Kidney tubule cell (primary cell): ENCODE data around the gene TADA3.
A peak's percentile ranks its signal among the peaks of the same experiment; 100 is the strongest.

Source experiments
- DNase-seq: peaks from one replicate; pipeline ENCODE4 v3.0.0-alpha.2; 2018; ENCODE audit warnings: low spot score

TADA3 gene, protein sequence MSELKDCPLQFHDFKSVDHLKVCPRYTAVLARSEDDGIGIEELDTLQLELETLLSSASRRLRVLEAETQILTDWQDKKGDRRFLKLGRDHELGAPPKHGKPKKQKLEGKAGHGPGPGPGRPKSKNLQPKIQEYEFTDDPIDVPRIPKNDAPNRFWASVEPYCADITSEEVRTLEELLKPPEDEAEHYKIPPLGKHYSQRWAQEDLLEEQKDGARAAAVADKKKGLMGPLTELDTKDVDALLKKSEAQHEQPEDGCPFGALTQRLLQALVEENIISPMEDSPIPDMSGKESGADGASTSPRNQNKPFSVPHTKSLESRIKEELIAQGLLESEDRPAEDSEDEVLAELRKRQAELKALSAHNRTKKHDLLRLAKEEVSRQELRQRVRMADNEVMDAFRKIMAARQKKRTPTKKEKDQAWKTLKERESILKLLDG

DNA sequence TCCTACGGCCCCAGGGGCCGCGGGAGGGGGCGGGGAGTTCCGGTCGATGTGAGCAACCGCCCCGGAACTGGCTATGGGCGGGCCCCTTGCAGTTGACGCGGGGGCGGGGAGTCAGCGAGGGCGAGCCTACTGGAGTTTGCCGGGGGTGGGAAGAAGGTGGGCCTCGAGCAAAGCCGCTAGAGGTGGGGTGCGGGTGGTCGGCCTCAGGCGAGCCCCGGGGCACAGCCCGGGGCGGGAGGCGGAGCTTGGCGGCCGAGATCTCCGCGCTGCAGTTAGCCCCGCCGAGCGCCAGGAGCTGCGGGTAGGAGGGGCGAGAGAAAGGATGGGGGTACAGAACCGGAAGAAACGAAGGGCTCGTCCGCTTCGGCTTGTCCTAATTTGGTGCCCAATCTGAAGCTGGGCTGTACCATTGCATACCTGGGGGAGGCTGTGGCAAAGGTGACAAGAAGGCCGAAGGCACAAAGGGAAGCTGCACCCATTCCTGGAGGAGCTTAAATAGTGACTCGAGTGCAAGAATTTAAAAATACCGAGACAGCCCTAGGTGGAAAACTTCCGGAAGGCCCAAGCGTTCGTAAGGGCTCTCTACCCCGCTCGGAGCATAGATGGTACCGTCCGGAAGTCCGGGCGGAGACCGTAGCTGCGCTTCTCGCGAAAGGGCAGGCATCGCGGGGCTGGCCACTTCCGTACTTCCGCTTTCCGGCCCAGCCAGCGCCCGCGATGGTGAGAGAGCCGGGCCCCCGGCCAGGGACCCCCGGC is at the start of gene TADA3, which contains the start of gene ARPC4:
Gene TADA3 (minus strand): TSS at position 69 of the 756 bp plus-strand sequence. CDS start 1,007 bp downstream, outside the sequence.
Gene ARPC4 (plus strand): TSS at position 678 of the 756 bp plus-strand sequence. CDS start 40 bp downstream, at position 718.
- peak; percentile 95 for DNase-seq

DNA sequence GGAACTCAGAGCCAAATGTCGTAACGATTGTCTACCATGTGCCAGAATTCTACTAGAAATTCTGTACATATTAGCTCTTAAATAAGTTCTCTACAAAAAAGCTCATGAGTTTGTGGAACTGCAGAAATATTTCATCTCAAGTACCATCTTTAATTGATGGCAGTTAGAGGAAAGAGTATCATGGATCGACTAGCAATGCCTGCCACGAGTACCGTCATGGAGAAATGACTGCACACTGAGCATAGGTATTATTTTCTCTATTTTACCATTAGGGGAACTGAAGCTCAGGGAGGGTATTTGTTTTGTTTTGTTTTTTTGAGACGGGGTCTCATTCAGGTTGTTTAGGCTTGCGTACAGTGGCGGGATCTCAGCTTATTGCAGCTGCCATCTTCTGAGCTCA is 48.7 kb upstream of the TADA3 start:
- DNase-seq = no peak

DNA sequence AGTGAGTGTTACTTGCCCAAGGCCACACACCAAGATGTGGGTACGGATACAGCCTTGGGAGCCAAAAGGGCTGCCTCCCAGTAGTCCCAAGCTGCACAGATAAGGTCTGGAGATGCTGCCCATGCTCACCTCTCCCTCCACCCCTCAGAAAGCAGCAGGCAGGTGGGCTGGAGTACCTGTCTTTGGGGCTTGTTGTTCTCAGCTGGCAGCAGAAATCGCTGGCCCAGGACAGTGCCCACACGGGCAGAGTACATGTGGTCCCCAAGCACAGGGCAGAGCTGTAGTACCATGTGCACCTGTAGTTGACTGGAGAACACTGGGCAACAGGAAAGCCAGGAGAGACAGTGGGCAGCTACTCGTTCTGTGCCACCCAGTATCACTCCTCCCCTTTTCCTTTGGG is 46.6 kb upstream of the TADA3 start:
- no peak for DNase-seq

DNA sequence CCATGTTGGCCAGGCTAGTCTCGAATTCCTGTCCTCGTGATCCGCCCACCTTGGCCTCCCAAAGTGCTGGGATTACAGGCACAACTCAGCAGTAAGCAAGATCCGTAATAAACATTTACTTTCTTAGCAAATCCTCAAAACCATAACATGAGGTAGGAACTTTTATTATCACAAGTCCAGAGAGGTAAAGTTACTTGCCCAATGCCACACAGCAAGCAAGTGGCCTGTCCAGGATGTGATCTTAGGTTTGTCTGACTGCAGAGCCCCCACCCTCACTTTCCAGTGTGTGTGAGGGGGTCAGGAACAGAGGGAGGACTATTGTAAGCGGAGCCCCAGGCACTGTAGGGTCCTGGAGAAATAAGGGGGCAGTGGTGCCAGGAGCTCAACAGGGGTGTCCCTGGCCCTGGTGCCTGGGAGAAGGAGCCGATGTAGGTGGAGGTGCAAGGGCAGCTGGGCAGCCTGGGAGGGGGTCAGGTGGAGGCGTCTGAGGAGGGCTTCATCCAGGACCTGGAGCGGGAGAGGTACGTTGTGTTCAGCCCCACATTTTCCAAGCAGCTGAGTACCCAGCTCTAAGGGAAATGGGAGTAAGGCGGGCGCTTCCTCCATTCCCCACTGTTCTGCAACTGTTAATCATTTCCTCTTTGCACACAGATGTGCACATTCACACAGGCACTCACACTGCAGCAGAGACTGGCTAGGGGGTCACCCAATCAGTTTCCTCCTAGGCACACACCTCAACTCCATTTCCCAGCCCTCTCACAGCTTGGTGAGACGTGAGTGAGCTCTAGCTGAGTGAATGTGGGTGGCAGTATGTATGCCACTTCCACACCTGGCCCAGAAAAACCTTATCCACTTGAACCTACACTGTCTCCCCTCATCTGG is 45.7 kb upstream of the TADA3 start:
- DNase-seq = no peak

DNA sequence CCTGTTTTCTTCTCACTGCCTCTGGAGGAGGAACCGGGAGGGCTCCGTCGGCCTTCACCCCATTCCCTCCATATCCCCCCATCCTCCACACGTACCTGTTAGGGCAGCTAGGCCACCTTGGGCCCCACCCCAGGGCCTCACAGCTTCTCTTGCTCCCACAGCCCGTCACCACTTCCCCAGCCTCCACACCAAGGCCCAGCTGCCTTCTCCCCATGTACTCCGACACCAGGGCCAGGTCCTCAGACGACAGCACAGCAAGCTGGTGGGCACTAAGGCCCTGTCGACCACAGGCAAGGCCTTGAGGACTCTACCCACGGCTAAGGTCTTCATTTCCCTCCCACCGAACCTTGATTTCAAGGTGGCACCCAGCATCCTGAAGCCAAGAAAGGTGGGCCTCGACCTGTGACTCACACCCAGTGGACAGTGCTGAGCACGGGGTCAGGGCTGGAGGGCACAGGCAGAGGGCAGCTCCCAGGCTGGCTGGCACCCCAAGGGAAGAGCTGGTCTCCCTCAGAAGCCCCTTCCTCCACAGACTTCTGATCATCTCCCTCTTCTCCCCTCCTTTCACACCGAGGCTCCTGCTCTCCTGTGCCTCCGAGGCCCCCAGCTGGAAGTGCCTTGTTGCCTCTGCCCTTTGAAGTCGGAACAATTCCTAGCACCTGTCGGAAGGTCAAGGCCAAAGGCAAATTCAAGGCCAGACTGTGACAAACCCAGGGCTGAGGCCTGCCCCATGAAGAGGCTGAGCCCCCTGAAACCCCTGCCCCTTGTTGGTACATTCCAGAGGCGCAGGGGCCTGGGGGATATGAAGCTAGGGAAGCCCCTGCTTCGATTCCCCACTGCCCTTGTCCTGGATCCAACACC is 42.5 kb upstream of the TADA3 start:
- DNase-seq = no peak

DNA sequence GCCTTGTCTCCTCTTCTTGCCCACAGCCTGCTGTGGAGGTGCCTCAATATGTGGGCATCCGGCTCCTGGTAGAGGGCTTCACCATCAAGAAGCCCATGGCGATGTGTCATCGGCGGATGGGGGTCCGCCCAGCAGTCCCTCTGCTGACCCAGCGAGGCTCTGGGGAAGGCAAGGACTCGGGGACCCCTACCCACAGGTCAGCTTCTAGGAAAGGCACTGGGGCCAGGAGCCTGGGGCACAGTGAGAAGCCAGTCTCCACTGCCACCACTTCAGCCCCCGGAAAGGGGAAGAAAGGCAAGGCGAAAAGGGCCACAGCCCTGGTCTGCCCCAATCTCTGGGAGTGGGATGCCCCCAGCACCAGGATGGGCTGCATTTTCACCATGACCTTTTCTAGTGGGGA is 40.8 kb upstream of the TADA3 start:
- no peak for DNase-seq

DNA sequence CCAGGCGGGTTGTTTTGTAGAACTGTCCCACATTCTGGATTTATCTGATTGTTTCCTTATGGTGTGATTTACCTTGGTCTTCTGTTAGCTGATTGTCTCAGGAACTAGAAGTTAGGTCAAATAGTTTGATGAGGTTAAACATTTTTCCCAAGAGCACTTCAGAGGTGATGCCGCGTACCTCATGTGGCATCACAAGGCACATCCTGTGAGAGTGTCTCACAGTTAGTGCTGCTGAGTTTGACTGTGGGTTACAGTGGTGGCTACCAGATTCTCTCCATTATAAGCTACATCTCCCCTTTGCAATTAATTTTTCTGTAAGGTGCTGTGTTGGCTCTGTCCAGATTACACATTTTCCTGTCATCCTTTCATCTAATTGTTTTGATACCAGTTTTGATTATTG is 39.0 kb upstream of the TADA3 start:
- no peak for DNase-seq

DNA sequence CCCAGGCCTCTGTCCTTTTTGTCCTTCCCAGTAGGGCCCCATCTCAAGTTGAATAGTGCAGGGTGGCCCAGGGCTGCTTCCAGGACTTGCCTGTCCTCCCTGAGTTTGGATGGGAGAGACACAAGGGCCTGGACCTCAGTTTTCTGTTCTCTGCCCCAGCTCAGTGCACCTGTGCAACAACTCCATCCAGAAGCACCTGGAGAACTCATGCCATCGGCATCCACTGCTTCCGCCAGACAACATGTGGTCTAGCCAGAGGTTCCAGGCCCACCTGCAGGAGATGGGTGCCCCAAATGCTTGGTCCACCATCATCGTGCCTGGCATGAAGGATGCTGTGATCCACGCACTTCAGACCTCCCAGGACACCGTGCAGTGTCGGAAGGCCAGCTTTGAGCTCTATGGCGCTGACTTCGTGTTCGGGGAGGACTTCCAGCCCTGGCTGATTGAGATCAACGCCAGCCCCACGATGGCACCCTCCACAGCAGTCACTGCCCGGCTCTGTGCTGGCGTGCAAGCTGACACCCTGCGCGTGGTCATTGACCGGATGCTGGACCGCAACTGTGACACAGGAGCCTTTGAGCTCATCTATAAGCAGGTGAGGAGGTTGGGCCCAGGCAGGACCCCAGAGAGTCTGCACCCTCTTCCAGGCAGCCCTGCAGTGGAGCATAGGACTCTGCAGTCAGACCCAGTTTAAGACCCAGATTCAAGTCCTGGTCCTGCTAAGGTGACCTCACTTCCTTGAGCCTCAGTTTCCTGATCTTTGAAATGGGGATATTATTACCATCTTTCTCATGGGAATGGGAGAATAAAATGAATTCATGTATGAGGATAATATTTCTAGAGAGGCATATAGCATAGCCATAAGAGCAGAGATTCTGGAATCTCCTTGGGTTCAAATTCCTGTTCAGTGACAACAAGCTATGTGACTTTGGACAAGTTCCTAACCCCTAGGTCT is 36.8 kb upstream of the TADA3 start:
- no peak for DNase-seq

DNA sequence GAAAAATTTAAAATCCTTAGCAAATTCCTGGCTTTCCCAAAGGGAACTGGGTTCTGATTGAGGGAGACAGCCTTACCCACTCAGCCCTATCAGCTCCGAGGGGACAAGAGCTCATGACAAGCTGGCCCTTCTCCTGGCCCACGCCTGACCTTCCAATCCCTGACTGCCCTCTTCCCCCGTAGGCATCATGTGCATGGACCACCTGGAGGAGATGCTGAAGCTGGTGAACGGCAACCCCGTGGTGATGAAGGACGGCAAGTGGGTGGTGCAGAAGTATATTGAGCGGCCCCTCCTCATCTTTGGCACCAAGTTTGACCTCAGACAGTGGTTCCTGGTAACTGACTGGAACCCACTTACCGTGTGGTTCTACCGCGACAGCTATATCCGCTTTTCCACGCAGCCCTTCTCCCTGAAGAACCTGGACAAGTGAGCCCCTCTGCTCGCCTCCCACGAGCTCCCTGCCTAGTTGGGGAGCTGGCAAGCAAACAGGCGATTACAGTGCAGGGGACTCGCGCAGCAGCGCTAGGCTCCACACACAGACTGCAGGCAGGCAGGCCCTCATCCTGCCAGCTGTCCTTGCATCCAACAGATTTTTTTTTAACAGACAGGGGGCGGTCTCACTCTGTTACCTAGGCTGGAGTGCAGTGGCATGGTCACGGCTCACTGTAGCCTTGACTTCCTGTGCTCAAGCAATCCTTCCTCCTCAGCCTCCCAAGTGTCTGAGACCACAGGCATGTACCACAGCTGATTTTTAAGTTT is 34.7 kb upstream of the TADA3 start:
- DNase-seq = peak; percentile 43

DNA sequence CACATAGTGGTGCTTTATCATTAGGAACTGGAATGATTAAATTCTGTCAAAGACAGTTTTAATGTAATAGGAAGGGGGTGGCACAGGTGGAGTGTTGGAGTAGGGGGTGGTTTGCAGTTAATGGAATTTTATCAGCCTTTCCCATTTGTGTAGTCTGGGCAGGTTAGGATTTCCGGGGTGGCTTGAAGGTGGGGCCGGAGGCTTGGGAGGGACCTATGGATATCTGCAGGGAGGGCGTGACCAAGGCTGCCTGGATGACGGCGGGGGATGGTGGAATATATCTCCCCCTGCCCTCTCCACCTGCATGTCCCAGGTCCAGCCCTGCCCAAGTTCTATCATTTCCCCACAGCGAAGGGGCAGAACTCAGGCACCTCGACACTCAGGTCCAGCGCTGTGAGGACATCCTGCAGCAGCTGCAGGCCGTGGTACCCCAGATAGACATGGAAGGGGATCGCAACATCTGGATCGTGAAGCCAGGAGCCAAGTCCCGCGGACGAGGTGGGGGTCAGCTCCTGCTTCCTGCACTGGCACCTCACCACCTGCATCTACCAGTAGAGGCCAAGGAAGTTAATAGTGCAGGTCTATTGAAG is 33.3 kb upstream of the TADA3 start:
- no peak for DNase-seq

DNA sequence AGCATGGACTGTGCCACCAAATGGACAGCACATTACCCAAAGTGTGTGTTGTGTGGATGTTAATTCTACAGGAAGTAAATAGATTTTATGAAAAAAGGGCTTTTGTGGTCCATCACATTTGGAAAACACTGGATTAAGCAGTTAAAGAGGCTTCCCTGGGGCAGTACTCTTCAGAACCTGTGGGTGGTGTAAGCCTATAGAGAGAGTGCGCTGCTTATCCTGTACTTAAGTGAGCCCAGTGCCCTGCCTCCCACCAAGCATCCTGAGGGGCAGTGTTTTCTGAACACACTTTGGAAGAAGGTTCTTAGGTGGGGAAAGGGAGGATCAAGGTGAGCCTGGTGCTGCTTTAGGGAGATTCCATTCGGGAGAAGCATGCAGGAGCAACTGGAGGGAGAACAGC is 28.7 kb upstream of the TADA3 start:
- no peak for DNase-seq

DNA sequence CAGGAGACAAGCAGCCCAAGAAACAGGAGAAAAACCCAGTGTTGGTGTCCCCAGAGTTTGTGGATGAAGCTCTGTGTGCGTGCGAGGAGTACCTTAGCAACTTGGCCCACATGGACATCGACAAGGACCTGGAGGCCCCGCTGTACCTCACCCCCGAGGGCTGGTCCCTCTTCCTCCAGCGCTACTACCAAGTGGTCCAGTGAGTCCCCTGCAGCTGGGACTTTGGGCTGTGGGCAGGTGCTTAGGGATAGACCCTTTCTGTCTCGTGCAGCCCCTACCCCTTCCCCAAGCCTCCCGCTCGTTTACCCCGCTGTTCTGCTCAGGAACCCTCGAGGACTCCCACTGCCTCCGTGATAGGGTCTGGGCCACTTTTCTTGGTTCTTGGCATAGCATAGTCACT is 28.3 kb upstream of the TADA3 start:
- no peak for DNase-seq

DNA sequence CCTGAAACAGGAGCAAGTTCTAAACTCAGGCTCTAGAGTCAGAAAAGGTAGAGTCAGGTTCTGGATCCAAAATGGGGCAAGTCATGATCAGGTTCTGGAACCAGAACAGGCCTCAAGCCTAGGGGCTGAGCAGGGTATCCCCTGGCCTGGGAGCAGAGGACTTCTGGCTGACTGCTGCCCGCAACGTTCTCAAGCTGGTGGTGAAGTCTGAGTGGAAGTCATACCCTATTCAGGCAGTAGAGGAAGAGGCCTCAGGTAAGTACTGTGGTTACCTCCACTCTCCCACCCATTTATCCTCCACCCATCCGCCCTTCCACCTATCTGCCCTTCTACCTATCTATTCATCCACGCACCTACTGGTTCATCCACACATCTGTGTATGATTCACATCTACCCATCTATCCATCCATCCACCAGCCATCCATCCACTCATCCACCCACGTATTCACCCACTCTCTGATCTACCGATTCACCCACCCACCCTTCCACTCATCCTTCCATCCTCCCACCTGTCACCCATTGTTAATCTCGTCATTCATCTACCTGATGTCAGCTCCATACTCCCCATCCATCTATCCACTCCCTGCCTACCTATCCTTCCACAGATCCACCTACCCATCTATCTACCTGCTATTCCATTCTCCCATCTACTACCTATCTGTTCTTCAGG is 26.5 kb upstream of the TADA3 start:
- no peak for DNase-seq

DNA sequence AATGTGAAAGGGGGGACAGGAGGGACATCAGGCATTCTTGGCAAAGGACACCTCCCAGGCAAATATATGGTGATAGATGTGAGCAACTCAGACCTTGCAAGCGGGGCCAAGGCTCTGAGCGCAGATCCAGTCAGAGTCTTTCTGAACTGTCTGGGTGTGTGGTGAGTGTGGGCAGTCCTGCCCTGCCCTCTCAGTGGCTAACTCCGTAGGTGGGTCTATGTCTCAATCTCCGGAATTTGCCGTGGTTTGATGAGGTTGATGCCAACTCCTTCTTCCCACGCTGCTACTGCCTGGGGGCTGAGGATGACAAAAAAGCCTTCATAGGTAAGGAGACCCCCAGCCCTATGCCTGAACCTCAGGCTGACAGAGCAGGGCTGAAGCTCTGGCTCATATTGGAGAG is 25.2 kb upstream of the TADA3 start:
- no peak for DNase-seq

DNA sequence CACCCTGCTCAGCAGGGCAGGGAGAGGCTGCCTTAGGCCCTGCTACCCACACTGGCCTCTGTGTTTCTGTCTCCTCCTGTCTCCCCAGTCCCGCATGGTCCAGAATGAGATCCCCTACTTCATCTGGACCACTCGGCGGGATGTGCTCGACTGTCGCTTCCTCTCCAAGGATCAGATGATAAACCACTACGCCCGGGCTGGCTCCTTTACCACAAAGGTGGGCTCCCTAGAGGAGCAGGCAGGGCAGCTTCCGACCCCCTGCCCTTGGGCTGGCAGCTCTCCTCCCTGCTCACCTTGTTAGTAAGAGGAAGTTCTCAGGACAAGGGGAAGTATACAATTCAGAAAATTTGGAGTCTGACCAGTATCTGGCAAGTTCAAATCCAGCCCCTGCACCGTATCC is 23.7 kb upstream of the TADA3 start:
- no peak for DNase-seq

DNA sequence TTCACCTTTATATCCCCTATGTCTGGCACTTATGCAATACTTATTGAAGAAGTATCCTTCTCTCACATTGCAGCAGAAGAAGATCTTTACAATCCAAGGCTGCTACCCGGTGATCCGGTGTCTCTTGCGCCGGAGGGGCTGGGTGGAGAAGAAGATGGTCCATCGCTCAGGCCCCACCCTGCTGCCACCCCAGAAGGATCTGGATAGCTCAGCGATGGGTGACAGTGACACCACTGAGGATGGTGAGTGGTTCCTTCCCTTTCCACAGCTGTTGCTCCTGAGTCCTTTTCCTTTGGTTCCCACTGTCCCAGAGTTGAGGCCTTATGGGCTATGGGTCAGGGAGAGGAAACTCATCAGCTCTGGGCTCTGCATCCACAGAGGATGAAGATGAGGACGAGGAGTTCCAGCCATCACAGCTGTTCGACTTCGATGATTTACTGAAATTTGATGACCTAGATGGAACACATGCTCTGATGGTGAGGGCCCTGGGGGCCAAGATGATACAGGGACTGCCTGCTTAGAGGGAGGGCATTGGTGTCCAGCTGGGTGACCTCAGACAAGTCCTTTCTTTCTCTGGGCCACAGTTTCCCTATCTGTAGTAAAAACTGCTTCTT is 20.7 kb upstream of the TADA3 start:
- DNase-seq = no peak

DNA sequence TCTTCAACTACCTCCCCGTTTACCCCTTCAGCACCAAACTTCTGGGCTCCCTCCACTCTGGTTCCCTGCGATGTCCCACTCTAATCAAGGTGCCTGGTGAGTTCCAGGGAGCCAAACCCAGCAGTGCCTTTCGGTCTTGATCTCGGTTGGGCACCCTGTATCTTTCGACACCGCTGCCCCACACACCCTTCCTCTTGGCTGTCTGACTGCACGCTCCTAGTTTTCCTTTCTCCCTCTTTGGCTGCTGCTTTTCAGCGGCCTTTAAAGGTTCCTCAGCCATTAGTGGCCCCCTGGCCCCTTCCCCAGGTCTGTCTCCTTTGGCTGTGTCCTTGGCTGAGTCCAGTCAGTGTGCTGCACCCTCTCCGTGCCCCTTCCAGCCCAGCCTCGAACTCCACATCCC is 18.6 kb upstream of the TADA3 start:
- DNase-seq = no peak

DNA sequence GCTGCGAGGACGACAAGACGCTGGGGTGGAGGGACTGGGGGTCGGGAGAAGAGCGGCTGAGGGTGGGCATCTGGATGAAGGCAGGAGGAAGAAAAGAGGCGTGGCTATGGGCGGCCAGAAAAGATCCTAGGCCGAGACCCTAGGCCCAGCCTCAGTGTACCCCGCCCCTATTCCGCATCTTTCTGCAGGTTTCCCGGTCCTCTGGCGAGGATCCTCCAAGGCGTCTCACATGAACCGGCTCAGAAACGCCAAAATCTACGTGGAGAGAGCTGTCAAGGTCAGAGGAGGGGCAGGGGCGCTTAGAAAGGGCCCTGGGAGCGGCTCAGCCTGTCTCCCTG is 18.1 kb upstream of the TADA3 start:
- no peak for DNase-seq
